Measurements from ENCODE around the gene ALPK3. TPM values are rescaled to one million over a fixed set of nuclear protein-coding genes. Genes with fewer than 3 reads are reported as not detected.

The ALPK3 gene
- total RNA-seq, 1 experiment from 2014 or later = 0.07 TPM

GRCh38 chr15:84905016-84905916 lies 88.1 kb downstream of the ALPK3 start:
- Mint-ChIP-seq H3K36me3 (ENCODE audit: insufficient read depth, unreplicated experiment) (no peaks in the 10 kb centered on the region), H3K4me3 (ENCODE audit: unreplicated experiment) (no peak overlapping the region), H3K27ac (ENCODE audit: low read depth, unreplicated experiment) (no peak overlapping the region), H3K4me1 (ENCODE audit: insufficient read depth, unreplicated experiment) (no peaks in the 10 kb centered on the region), H3K27me3 (ENCODE audit: insufficient read depth, unreplicated experiment) (no peaks in the 10 kb centered on the region), H3K9me3 (ENCODE audit: unreplicated experiment) (no peaks in the 10 kb centered on the region)
- no TSS peak for BruUV-seq (replicated peaks)
- TF ChIP-seq, protein P1, sequence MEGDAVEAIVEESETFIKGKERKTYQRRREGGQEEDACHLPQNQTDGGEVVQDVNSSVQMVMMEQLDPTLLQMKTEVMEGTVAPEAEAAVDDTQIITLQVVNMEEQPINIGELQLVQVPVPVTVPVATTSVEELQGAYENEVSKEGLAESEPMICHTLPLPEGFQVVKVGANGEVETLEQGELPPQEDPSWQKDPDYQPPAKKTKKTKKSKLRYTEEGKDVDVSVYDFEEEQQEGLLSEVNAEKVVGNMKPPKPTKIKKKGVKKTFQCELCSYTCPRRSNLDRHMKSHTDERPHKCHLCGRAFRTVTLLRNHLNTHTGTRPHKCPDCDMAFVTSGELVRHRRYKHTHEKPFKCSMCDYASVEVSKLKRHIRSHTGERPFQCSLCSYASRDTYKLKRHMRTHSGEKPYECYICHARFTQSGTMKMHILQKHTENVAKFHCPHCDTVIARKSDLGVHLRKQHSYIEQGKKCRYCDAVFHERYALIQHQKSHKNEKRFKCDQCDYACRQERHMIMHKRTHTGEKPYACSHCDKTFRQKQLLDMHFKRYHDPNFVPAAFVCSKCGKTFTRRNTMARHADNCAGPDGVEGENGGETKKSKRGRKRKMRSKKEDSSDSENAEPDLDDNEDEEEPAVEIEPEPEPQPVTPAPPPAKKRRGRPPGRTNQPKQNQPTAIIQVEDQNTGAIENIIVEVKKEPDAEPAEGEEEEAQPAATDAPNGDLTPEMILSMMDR (IDR thresholded peaks at IDR 0.05; ENCODE audit: unreplicated experiment) = no peak
- POLR2A ChIA-PET = interaction anchor here (1.1 kb wide), 1 partner anchor 10 kb away, joined by 5 read pairs; no protein-coding TSS in a partner anchor
- CTCF ChIA-PET = interaction anchor here (0.6 to 0.7 kb wide), 2 partner anchors 11 to 83 kb away, joined by 3 read pairs; no protein-coding TSS in a partner anchor
- DNase-seq (ENCODE audit: unreplicated experiment) = no peak
- intact Hi-C loops (cut with micrococcal nuclease) = no loop called here

DNA sequence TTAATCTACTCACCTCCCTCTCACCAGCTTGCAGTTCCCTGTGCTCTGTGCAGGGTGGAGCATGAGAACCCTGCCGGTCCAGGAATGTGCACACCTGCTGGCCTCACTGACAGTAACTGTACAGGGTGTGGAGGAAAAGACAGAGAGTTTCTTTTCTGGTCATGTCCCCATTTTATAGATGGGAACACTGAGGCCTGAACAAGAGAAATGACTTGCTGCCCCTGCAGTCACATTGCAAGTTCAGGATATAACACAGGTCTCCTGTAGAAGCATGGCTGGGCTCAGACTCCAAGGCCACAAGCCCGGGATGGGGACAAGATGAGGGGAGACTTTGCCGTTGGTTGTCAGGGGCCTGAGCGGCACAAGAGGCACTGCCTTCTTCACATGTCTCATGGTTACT lies 90.6 kb downstream of the ALPK3 start:
- Mint-ChIP-seq H3K36me3 (ENCODE audit: insufficient read depth, unreplicated experiment) (no peaks in the 10 kb centered on the region), H3K4me1 (ENCODE audit: insufficient read depth, unreplicated experiment) (peaks cover 22% of the 10 kb centered on the region), H3K9me3 (ENCODE audit: unreplicated experiment) (no peaks in the 10 kb centered on the region), H3K27me3 (ENCODE audit: insufficient read depth, unreplicated experiment) (no peaks in the 10 kb centered on the region), H3K4me3 (ENCODE audit: unreplicated experiment) (no peak overlapping the region), H3K27ac (ENCODE audit: low read depth, unreplicated experiment) (no peak overlapping the region)
- BruUV-seq (replicated peaks) = no TSS peak
- intact Hi-C loops (cut with micrococcal nuclease) = no loop called here
- TF ChIP-seq, protein P1 (IDR thresholded peaks at IDR 0.05; ENCODE audit: unreplicated experiment) = no peak
- no peak for DNase-seq (ENCODE audit: unreplicated experiment)
- ChIA-PET POLR2A (no interaction called here), CTCF (interaction anchor here (0.8 to 1.0 kb wide), 2 partner anchors 9 to 21 kb away, joined by 3 read pairs; no protein-coding TSS in a partner anchor)

GRCh38 chr15:84908564-84908963 lies 91.4 kb downstream of the ALPK3 start:
- BruUV-seq (replicated peaks) = no TSS peak
- intact Hi-C loops (cut with micrococcal nuclease) = no loop called here

GRCh38 chr15:84909029-84909428 lies 91.9 kb downstream of the ALPK3 start:
- no TSS peak for BruUV-seq (replicated peaks)
- H3K4me3 Mint-ChIP-seq (ENCODE audit: unreplicated experiment) = no peak overlapping the region
- CTCF ChIA-PET = interaction anchor here (1.1 to 1.3 kb wide), 3 partner anchors 19 to 64 kb away, joined by 3 to 5 read pairs (median 3); no protein-coding TSS in a partner anchor

More at GRCh38 chr15:84908564-84908963, 91.4 kb downstream of the ALPK3 start:
- no peak overlapping the region for H3K27ac Mint-ChIP-seq (ENCODE audit: low read depth, unreplicated experiment)
- peaks cover 26% of the 10 kb centered on the region for H3K4me1 Mint-ChIP-seq (ENCODE audit: insufficient read depth, unreplicated experiment)
- H3K27me3 Mint-ChIP-seq (ENCODE audit: insufficient read depth, unreplicated experiment) = no peaks in the 10 kb centered on the region
- no peaks in the 10 kb centered on the region for H3K9me3 Mint-ChIP-seq (ENCODE audit: unreplicated experiment)
- H3K36me3 Mint-ChIP-seq (ENCODE audit: insufficient read depth, unreplicated experiment) = no peaks in the 10 kb centered on the region
- DNase-seq (ENCODE audit: unreplicated experiment) = no peak
- POLR2A ChIA-PET = interaction anchor here (0.5 kb wide), 1 partner anchor 9 kb away, joined by 3 read pairs; no protein-coding TSS in a partner anchor
- H3K4me3 Mint-ChIP-seq (ENCODE audit: unreplicated experiment) = no peak overlapping the region
- CTCF ChIA-PET = interaction anchor here (1.1 kb wide), 1 partner anchor 63 kb away, joined by 3 read pairs; no protein-coding TSS in a partner anchor
- TF ChIP-seq, protein P1 (IDR thresholded peaks at IDR 0.05; ENCODE audit: unreplicated experiment) = no peak

More at GRCh38 chr15:84909029-84909428, 91.9 kb downstream of the ALPK3 start:
- no peak overlapping the region for H3K27ac Mint-ChIP-seq (ENCODE audit: low read depth, unreplicated experiment)
- H3K9me3 Mint-ChIP-seq (ENCODE audit: unreplicated experiment) = no peaks in the 10 kb centered on the region
- TF ChIP-seq, protein P1 (IDR thresholded peaks at IDR 0.05; ENCODE audit: unreplicated experiment) = no peak
- no peaks in the 10 kb centered on the region for H3K27me3 Mint-ChIP-seq (ENCODE audit: insufficient read depth, unreplicated experiment)
- intact Hi-C loops (cut with micrococcal nuclease) = no loop called here
- no peaks in the 10 kb centered on the region for H3K36me3 Mint-ChIP-seq (ENCODE audit: insufficient read depth, unreplicated experiment)
- no peak for DNase-seq (ENCODE audit: unreplicated experiment)
- POLR2A ChIA-PET = no interaction called here
- H3K4me1 Mint-ChIP-seq (ENCODE audit: insufficient read depth, unreplicated experiment) = peaks cover 26% of the 10 kb centered on the region
